ENCODE results near the gene DARS1.
A peak's percentile ranks its signal among the peaks of the same experiment; 100 is the strongest.
"Not testable (repeated sequence)": the region's sequence is repeated elsewhere in the genome, so short reads cannot be mapped to it uniquely, and the experiment has no call there.

DARS1 gene

DNA sequence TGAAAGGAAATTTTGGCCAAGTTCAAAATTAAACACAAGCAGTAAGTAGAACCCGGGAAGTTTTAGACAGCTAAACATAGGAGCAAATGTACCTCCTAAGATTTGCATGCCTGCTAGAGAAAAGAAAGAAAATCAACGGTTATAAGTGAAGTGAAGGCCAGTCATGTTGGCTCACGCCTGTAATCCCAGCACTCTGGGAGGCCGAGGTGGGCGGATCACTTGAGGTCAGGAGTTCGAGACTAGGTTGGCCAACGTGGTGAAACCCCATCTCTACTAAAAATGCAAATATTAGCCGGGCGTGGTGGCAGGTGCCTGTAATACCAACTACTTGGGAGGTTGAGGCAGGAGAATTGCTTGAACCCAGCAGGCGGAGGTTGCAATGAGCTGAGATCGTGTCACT is 21.0 kb downstream of the DARS1 start:
- Mint-ChIP-seq H3K36me3 (ENCODE audit: insufficient read depth) (peaks cover 13% of the 10 kb centered on the region), H3K4me1 (peaks cover 47% of the 10 kb centered on the region), H3K27ac (ENCODE audit: low read depth) (peak overlapping the region; percentile 35)
- H3K4me3 Mint-ChIP-seq; H3K9me3 Mint-ChIP-seq; DNase-seq (ENCODE audit: low spot score in 2 of 2); H3K27me3 Mint-ChIP-seq; ATAC-seq (replicated peaks; ENCODE audit: extremely low read depth, poor library complexity, severe bottlenecking): not testable (repeated sequence)

DNA sequence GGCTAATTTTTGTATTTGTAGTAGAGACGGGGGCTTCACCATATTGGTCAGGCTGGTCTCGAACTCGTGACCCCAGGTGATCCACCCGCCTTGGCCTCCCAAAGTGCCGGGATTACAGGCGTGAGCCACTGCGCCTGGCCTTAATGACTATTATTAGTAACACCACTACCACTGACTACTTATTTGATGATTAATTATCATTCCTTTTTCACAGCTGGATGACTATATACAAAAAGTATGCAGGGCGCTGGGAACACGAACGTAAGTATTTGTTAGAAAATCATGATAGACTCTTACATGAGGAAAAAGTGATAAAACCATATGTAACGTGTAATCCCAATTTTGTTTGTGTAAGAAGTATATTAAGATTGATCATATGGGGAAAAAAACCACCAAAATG is 21.6 kb downstream of the DARS1 start:
- no peak overlapping the region for H3K4me3 Mint-ChIP-seq
- ATAC-seq (replicated peaks; ENCODE audit: extremely low read depth, poor library complexity, severe bottlenecking), result no peak
- H3K36me3 Mint-ChIP-seq (ENCODE audit: insufficient read depth), result peaks cover 13% of the 10 kb centered on the region
- peaks cover 47% of the 10 kb centered on the region for H3K4me1 Mint-ChIP-seq
- no peaks in the 10 kb centered on the region for H3K9me3 Mint-ChIP-seq
- H3K27ac Mint-ChIP-seq (ENCODE audit: low read depth), result peak overlapping the region; percentile 35
- DNase-seq (ENCODE audit: low spot score in 2 of 2), result no peak
- H3K27me3 Mint-ChIP-seq, result no peaks in the 10 kb centered on the region

DNA sequence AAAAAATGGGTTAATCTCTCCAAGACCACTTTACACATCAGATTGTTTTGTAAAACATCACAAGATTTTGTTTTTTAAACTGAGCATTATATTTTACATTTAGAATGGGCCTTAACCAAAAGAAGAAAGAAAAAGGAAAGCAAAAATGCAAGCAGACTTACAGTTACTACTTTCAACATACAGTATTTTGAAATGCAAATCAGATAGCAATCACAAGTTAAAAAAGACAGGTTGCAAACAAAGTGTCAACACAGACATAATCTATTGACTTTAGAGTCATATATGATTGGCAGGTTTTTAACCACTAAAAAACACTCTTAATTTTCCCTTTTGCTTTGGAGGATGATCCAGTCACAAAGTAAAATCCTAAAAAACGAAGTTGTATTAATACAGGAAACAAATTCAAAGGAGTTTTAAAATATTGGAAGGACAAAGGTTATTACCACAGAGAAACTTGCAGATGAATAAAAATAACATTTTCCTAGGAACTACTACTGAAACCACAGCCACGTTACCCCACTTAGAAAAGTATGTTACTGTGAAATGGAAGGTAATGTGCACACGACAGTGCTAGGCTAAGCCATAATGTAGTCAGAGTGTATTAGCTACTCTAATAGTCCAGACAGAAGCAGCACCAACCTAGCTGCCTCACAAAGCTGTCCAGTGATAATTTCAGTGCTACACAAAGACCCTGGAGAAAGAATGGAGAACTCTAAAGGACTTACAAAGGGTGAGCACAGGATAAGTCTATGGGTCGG is 22.9 kb downstream of the DARS1 start:
- no peaks in the 10 kb centered on the region for H3K9me3 Mint-ChIP-seq
- H3K27ac Mint-ChIP-seq (ENCODE audit: low read depth), result peak overlapping the region; percentile 89
- DNase-seq (ENCODE audit: low spot score in 2 of 2) (no peak), ATAC-seq (replicated peaks; ENCODE audit: extremely low read depth, poor library complexity, severe bottlenecking) (no peak)
- peak overlapping the region; percentile 44 for H3K4me3 Mint-ChIP-seq
- H3K27me3 Mint-ChIP-seq, result no peaks in the 10 kb centered on the region
- H3K4me1 Mint-ChIP-seq, result peaks cover 44% of the 10 kb centered on the region
- H3K36me3 Mint-ChIP-seq (ENCODE audit: insufficient read depth), result peaks cover 13% of the 10 kb centered on the region

DNA sequence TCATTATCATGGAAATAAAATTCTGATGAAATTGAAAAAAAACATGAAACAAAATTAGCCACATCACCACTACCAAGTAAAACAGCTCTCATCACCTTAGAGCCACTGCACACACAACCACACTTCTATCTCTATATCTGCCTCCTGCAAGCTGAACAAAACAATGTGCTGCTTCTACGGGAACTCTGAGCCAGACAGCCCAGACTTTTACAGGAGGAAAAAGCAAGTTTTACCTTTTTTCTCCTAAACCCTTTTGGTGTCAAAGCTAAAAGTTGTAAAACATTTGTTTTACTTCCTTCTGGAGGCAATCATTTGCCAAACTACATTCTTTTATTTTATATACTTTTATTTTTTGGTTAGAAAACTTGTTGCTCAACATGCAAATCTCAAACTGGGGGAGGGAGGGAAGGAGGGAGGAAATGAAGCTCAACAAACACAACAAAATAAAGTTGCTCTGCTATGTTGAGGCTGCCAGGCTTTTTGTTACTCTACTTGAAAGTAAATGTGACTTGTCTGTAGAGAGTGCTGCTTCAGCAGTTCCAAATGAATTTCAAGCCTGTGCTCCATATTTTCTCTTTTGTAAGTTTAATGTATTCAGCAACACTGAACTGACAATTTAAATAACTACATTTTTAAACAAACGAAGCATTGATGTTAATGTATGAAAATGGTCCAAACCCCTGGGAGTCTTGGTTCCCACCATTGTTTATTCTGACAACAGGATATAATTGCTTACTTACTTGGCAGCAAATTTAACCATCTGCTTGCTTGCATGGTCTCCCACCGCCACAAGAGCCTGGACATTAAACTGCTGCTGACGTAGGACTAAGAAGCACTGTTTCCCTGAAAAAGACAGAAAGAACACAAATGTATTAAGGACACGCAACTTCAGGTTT is 24.5 kb downstream of the DARS1 start:
- peak; percentile 85 for ATAC-seq (replicated peaks; ENCODE audit: extremely low read depth, poor library complexity, severe bottlenecking)
- H3K4me1 Mint-ChIP-seq, result peaks cover 47% of the 10 kb centered on the region
- peaks cover 13% of the 10 kb centered on the region for H3K36me3 Mint-ChIP-seq (ENCODE audit: insufficient read depth)

DNA sequence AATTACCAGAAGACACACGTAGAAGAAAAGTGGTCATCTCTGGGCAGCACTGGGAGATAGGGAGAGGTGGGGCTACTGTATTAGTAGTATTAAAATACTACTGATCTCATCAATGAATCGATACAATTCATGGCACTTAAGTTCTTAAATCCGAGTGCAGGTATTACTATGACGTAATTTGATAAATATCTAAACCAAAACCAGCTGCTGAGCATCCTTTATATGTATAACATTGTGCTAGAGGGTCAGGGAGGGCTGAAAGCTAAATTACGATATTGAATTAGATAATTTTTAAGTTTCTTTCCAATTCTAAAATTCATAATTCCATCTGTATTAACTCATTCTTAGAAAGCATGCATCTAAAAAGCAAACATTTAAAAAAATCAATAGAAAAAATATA is 25.3 kb downstream of the DARS1 start:
- H3K4me1 Mint-ChIP-seq, result peaks cover 49% of the 10 kb centered on the region
- DNase-seq (ENCODE audit: low spot score in 2 of 2) (no peak), ATAC-seq (replicated peaks; ENCODE audit: extremely low read depth, poor library complexity, severe bottlenecking) (peak; percentile 30)
- no peaks in the 10 kb centered on the region for H3K9me3 Mint-ChIP-seq
- peak overlapping the region; percentile 31 for H3K4me3 Mint-ChIP-seq
- no peaks in the 10 kb centered on the region for H3K27me3 Mint-ChIP-seq
- H3K36me3 Mint-ChIP-seq (ENCODE audit: insufficient read depth), result peaks cover 13% of the 10 kb centered on the region
- H3K27ac Mint-ChIP-seq (ENCODE audit: low read depth), result peak overlapping the region; percentile 89

More for the DNA sequence above, 24.5 kb downstream of the DARS1 start:
- DNase-seq (ENCODE audit: low spot score in 2 of 2), result no peak
- Mint-ChIP-seq H3K27me3 (no peaks in the 10 kb centered on the region), H3K9me3 (no peaks in the 10 kb centered on the region), H3K27ac (ENCODE audit: low read depth) (peak overlapping the region; percentile 89), H3K4me3 (peak overlapping the region; percentile 31)

DNA sequence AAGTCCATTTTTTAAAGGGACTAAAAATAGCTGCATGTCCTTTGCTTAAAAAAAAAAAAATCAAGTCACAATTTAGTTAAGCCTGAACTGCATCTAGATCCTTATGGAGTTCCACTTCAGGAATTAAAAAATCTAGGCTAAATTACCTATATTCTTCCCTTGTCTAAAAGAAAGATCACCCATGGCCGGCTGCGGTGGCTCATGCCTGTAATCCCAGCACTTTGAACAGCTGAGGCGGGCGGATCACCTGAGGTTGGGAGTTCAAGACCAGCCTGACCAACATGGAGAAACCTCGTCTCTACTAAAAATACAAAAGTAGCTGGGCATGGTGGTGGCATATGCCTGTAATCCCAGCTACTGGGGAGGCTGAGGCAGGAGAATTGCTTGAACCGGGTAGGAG is 26.5 kb downstream of the DARS1 start:
- Mint-ChIP-seq H3K27ac (ENCODE audit: low read depth) (peak overlapping the region; percentile 44), H3K36me3 (ENCODE audit: insufficient read depth) (peaks cover 17% of the 10 kb centered on the region), H3K4me1 (peaks cover 53% of the 10 kb centered on the region)
- not testable (repeated sequence) for H3K9me3 Mint-ChIP-seq; H3K4me3 Mint-ChIP-seq; DNase-seq (ENCODE audit: low spot score in 2 of 2); H3K27me3 Mint-ChIP-seq; ATAC-seq (replicated peaks; ENCODE audit: extremely low read depth, poor library complexity, severe bottlenecking)

DNA sequence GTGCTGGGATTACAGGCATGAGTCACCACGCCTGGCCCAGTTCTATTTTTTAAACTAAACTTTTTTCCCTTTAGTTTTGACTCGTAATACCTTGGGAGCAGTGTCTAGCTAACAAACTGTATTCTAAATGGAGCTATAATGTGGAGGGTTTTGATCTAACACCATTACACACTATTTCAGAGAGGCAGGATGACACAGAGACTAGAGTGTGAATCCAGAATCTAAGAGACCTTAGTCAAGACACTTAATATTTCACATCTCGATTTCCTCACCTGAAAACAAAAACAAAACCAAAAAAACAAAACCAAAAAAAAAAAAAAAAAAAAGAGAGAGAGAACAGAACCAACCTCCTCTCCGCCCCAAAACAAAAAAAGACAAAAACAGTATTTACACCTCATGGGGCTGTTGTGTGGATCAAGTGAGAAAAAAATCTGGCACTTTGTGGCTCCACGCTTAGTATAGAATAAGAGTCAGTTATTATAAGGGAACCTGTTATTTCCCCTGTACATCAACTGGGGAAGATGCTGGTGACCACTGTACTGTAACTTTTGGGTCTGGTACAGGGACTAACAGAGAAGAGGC is 31.3 kb downstream of the DARS1 start:
- Mint-ChIP-seq H3K27me3 (no peaks in the 10 kb centered on the region), H3K27ac (ENCODE audit: low read depth) (peak overlapping the region; percentile 99), H3K4me1 (peaks cover 34% of the 10 kb centered on the region), H3K4me3 (peak overlapping the region; percentile 71), H3K36me3 (ENCODE audit: insufficient read depth) (peaks cover 12% of the 10 kb centered on the region), H3K9me3 (no peaks in the 10 kb centered on the region)
- DNase-seq (ENCODE audit: low spot score in 2 of 2), result peak in 1 of 2 donors; percentile 30
- ATAC-seq (replicated peaks; ENCODE audit: extremely low read depth, poor library complexity, severe bottlenecking), result peak; percentile 90

DNA sequence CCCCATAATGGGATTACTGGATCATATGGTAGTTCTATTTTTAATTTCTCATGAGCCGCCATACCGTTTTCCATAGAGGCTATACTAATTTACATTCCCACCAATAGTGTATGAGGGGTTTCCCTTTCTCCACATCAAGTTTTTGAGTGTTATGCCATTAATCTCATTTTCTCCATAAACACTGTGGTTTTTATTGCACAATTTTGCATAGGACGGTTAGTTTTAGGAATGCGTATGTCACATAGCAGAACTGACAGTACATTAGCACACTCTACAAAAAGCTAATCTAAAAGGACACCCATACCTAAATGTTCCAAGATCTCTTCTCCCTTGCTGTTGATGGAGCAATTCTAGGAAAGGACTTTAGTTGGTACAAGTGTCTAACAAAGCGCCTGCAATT is 32.5 kb downstream of the DARS1 start:
- Mint-ChIP-seq H3K27me3 (no peaks in the 10 kb centered on the region), H3K27ac (ENCODE audit: low read depth) (no peak overlapping the region), H3K4me3 (no peak overlapping the region), H3K36me3 (ENCODE audit: insufficient read depth) (peaks cover 14% of the 10 kb centered on the region), H3K9me3 (no peaks in the 10 kb centered on the region), H3K4me1 (peaks cover 45% of the 10 kb centered on the region)
- DNase-seq (ENCODE audit: low spot score in 2 of 2) (no peak), ATAC-seq (replicated peaks; ENCODE audit: extremely low read depth, poor library complexity, severe bottlenecking) (no peak)

DNA sequence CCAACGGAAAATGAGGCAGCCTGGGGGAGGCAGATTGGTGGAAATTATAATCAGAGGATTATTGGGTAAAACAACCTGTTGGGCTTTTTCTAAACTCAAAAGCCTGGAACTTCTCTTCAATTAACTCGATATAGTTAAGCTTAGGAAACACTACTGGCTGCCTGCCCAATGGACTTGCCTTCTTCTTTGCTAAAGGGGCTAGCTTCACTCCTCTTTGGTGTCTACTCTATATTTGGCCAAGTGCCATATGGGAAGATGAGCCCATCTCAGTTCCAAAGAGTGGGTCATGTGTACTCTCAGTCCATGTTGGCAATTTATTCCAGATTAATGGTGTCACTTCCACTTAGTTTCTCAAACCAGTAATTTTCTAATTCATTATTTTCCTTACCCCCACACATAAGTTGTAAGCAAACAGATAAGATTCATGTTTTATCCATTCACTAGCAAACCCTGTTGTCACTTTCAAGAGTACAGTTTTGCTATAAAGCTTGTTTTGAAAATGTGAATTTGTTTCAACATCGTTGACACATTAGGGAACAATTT is 34.3 kb downstream of the DARS1 start:
- H3K27ac Mint-ChIP-seq (ENCODE audit: low read depth), result peak overlapping the region; percentile 97
- peaks cover 47% of the 10 kb centered on the region for H3K4me1 Mint-ChIP-seq
- no peak overlapping the region for H3K4me3 Mint-ChIP-seq
- no peak for DNase-seq (ENCODE audit: low spot score in 2 of 2)
- ATAC-seq (replicated peaks; ENCODE audit: extremely low read depth, poor library complexity, severe bottlenecking), result no peak
- no peaks in the 10 kb centered on the region for H3K27me3 Mint-ChIP-seq
- peaks cover 12% of the 10 kb centered on the region for H3K36me3 Mint-ChIP-seq (ENCODE audit: insufficient read depth)
- H3K9me3 Mint-ChIP-seq, result no peaks in the 10 kb centered on the region

DNA sequence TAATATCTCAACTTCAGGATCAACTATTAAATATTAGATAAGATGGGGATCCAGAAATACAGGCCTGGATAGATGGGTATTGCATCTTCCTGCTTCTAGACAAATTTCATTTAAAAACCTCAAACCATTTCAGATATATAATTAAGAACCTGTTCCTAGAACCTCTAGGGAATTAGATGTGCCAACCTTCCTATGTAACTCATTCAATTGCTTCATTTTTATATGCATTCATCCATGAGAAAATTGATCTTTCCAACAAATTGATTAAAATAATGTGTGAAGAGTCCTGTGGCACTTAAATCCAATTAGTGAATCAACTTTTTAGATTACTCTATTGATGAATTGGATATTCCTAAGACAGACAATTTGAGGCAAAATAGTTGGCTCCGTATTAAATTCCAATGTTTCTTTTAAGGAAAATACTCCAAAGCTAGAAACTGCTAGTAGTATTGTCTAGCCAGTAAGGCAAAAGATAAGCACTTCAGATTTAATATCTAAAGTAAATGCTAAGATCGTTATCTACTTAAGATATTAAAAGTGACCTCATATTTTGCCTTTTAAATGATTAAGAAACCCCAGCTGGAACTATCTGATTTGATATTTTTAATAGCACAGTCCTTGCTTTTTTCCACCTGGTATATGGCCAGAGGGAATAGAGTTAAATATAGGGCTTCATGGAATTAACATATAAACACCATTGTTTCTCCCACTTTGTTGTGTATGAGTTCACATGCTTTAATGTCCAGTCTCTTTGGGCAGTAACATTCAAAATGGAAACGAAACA is 35.8 kb downstream of the DARS1 start:
- Mint-ChIP-seq H3K4me3 (no peak overlapping the region), H3K27ac (ENCODE audit: low read depth) (peak overlapping the region; percentile 97), H3K9me3 (no peaks in the 10 kb centered on the region), H3K36me3 (ENCODE audit: insufficient read depth) (peaks cover 12% of the 10 kb centered on the region), H3K4me1 (peaks cover 57% of the 10 kb centered on the region), H3K27me3 (no peaks in the 10 kb centered on the region)
- no peak for ATAC-seq (replicated peaks; ENCODE audit: extremely low read depth, poor library complexity, severe bottlenecking)
- no peak for DNase-seq (ENCODE audit: low spot score in 2 of 2)

DNA sequence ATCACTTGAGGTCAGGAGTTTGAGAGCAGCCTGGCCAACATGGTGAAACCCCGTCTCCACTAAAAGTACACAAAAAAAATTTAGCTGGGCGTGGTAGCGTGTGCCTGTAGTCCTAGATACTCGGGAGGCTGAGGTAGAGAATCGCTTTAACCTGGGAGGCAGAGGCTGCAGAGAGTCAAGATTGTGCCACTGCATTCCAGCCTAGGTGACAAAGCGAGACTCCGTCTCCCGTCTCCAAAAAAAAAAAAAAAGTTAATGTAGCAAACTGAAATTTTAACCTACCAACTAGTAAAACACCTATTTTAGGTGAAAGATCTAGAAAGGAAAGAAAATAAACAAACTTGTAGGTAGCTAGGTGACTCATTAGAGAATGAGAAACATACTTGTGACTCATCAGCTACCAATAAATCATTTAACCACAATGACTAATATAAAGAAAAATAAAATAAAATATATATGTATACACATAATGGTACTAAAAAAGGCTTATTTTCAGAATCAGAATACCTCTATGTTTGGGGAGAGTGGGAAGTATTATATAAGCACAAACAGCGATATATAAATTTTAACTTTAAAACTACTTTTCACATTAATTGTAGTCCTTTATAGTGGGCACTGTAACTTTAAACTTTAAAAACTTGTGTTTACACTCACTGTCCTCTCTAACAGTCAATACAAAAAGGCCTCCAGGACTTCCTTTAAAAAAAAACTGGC is 36.6 kb downstream of the DARS1 start:
- H3K27ac Mint-ChIP-seq (ENCODE audit: low read depth), result peak overlapping the region; percentile 97
- H3K36me3 Mint-ChIP-seq (ENCODE audit: insufficient read depth), result peaks cover 8% of the 10 kb centered on the region
- peak overlapping the region; percentile 62 for H3K4me3 Mint-ChIP-seq
- no peaks in the 10 kb centered on the region for H3K27me3 Mint-ChIP-seq
- no peaks in the 10 kb centered on the region for H3K9me3 Mint-ChIP-seq
- H3K4me1 Mint-ChIP-seq, result peaks cover 52% of the 10 kb centered on the region
- DNase-seq (ENCODE audit: low spot score in 2 of 2), result peak in 1 of 2 donors; percentile 24
- peak; percentile 87 for ATAC-seq (replicated peaks; ENCODE audit: extremely low read depth, poor library complexity, severe bottlenecking)
